Renal pelvis (tissue), 4 donors: ENCODE data around the gene AUTS2. TPM values are rescaled to one million over a fixed set of nuclear protein-coding genes. Genes with fewer than 3 reads are reported as not detected.

Experiments
- DNase-seq: peaks from one replicate; pipeline ENCODE4 v3.0.0-alpha.2; 2013
- polyA plus RNA-seq, 3 donors: library from polyadenylated mRNA; unstranded; fragments of 120-200 nt; gene quantifications; one replicate each; pipeline ENCODE4 v1.2.1, GENCODE V29; 2013; ENCODE audit not compliant: insufficient read length in 3 of 3

Gene AUTS2
- polyA plus RNA-seq, 3 donors: 85.8 to 114 (median 86.6) TPM

DNA sequence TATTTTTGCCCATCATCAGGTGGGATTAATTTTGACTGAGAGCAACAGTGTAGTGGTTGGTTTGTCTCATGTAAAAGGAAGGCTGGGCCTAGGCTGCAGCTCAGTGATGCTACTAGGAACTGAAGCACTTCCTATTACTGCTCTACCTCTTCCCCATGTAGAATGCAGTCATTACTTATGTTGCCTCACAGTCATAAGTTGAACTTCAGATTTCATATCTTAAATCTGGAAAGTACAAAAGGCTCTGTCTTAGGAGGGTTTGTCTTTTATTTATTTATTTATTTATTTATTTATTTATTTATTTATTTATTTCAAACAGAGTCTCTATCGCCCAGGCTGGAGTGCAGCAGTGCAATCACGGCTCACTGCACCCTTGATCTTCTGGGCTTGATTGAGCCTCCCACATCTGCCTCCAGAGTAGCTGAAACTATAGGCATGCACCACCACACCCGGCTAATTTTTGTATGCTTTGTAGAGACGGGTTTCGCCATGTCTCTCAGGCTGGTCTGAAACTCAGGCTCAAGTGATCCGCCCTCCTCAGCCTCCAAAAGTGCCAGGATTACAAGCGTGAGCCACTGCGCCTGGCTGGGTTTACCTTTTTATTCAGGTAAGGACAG lies 812.0 kb downstream of the AUTS2 start:
- DNase-seq: no peak

DNA sequence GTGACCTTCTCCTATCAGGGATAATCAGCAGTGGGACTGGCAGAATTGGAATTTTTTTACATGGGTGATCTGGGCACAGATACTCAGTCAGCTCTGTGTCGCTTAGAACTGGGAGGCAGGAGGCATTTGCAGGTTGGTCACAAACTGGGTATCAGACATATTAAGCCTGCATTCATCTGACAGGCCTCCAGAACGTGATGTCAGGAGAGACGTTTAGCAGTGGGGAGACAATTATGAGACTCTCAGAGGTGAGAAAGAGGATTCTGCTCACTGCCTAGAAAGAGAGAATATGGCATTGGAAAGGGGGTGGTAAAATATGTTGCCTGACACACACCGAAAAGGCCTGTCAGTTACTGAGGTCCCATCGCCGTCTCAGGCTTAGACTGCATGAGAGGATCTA lies 816.1 kb downstream of the AUTS2 start:
- no peak for DNase-seq

DNA sequence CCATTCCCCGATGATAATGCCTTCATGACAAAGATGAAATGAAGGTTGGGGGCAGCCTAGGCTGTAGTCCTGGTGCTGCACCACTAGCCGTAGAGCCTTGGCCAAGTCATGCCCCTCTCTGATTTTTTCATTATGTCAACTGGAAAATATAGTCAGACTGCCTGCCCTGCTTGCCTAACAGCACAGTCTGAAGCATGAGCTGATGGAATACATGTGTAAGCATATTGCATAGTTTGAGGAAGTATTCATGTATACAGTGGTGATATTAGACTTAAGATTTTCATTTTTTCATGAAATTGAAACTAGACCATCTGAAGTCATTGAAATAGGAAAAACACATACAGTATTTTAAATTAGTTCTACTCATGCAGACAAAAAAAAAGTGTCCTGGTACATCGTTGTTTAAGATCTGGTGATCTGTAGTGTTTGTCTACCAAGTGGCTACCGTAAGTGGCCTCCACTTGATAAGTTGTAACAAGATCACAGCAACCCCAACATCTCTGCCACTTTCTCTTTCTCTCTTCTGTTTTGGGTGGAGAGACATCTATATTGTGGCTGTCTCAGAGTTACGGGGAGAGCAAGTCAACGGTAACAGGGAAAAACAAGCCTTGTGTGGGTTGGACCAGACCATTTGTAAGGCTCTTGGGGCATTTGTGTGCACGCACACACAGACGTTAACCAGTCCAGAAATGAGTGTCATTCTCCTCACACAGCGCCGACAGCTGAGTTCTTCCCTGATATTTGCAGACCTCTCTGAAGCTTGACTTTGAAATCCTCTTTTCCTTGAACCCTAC lies 817.1 kb downstream of the AUTS2 start:
- no peak for DNase-seq

DNA sequence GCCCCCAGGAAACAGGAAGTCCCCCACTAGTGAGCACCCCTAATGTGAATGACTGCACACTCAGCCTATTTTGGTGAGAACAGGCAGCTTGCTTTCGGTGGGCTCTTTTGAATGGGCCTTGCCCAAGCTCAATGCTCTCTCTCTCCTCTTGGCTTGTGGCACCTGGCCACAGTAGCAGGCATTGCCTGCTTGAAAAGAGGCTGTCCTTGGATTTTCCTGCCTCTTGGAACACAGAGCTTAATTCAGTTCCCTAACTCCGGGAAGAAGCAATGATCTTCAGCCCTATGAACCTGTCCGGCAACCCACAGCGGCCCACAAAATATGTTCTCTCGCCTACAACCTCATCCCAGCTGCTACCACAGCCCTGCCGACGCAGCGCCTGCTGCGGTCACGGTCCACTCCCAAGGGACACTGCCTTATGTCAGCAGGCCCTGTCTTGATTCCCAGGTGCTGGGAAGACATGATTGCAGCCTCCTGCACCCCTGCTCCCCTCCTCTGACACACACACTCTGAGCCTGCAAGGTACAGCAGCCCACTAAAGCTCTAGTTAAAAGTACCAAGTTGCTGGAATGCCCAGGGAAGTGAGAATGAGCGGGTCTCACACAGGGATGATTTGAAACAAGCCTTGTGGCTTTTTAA lies 818.2 kb downstream of the AUTS2 start:
- DNase-seq: no peak

DNA sequence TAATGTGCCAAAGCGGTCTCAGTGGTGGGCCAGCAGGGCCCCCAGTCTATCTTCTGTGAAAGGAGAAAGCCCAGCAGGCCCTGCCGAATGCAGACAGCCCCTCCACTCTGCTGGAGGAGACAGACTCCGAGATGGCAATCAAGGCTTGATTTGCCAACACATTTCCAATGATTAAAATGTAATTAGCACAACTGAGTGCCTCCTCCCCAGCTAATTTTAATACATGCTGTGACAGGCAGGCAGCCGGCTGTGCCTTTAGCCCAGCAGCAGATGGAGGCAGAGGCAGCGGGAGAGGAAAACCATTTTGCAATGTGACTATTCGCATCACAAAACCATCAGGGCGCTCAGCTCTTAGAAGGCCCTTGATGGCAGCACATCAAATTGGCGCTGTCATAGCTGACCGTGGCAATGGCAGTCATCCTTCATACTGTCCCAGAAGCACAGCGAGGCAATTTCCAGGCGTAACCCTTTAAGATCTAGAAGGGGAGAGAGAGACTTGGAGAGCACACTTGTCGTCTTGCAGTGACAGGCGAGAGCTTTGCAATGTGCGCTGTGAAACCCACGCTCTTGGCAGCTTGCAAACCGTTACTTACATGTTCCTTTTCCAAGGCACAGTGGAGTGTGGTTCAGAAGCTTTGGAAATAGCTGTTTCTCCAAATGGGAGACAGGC lies 818.8 kb downstream of the AUTS2 start:
- no peak for DNase-seq

DNA sequence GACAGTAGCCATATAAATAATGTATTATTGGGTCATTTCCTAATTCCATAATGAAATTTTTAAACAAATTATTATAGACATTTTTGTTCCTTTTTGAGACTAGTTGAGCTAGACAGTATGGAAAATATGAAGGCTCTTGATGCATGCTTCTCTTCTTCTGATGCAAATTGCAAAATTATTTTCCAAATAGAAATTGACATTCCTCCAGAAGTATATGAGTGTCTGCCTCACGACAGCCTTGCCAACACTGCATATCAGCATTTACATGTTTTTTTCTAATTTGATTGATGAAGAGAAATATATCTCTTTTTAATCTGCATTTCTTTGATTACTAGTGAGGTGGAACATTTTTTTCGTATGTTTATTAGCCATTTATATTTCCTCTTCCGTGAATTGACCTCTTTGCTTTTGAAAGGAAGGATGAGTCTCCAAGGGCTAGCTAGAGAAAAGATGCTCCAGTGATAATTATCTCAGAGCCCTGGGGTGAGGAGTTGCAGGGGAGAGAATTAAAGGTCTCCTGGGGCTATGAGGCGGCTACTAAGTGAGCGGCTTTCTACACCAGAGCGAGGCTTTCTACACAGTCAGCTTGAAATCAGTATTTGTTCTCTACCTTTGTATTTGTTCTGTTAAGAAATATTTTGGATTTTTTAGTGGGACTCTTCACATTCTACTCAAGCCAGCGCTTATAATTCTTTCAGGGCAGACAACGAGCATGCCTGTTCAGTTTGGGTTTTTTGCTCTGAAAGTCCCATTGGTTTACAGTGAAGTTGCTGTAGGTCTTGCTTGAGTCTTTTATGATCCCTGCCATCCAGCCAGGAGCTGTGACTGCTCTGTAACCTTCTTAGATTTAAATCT lies 821.5 kb downstream of the AUTS2 start:
- no peak for DNase-seq

DNA sequence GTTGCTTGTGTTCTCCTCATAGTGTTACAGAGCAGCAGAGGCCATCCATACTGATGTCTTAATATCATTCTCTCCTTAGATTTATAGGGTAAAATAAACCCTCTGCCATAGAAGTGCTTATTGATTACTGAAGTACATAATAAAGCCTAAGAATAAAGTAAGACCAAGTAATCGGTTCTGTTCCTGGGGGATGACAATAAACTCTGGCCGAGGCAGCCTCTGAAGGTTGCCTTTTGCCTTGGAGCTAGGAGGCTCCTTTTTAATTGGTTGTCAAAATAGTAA lies 822.0 kb downstream of the AUTS2 start:
- no peak for DNase-seq

DNA sequence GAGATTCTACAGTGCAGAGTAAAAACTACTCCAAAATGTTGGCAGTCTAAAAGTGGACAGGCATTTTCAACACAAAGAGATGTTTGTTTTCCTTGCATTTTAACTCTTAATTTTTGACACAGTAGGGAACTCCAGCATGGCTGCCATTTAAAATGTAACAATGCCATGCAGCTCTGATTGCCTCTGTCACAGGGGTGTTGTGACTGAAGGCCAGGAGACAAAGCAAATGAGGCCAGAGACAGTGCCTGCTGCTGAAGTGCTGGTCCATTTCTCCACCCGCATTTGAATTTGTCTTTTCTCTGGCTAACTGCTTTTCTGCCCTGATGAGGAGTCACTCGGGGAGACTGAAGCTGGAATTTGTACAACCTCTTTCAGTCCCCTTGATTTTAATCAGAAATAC lies 823.0 kb downstream of the AUTS2 start:
- DNase-seq: no peak

DNA sequence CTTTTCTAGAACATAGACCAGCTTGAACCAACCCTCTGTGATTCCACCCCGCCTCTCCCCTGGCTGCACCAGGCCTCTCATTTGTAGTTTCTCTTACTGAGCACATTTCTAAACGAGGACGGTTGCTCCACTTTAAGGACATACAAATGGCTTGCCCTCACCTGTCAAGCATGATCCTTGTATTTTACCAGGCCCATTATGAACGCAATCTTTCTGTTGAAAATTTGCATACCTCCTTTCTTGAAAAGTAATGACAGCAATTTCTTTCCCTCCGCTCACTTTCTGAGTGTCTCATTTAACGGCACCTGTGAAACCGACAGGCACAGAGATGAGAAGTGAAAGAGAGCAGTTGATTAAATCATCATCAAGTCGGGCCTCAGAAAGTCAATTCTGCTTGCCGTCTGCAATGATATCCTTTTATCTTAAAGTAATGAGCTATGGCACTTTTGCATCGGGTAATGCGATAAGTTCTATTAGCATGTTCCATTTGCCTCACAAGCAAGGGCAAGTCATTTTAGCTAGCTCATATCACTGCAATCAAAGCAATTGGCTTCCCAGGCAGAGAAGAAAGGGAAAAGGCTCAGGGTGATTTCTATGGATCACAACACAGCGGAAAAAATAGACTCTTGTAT lies 828.1 kb downstream of the AUTS2 start:
- DNase-seq: no peak

DNA sequence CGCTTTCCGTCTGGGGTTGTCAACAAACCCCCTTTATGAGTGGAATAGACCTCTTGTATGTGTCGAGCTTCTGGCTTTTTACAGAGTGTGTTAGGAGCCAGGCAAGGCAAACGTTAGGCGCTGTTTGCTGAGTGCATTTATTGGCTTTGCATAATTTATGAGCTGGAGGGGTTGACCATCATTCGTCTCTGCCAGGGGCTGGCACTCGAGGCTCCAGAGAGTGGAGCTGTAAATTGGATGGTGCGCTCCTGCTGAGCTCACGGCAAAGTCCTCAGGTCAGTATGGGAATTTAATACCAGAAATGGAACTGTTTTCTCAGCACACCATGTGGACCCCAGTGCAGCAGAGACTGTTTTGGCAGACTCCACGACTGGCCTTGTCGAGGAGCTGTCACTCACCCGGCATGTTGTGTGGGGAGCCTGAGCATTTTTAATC lies 834.3 kb downstream of the AUTS2 start:
- DNase-seq: peak; percentile 86

DNA sequence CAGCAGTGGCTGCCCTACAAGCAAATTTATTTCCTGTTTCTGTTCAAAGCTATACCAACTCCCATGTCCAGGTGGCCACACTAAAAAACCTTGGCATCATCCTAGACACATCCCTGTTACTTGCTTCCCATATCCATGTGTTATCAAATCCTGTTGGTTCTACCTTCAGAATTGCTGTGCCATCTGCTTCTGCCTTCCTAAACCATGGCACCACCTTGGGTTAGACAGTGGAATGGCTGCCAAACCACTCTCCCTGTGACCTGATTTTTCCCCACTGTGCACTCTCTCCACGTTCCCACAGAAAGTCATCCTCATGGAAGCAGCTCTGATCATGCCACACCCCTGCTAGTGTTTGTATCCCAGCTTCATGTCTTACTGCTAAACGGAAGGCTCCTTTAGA lies 836.1 kb downstream of the AUTS2 start:
- no peak for DNase-seq

DNA sequence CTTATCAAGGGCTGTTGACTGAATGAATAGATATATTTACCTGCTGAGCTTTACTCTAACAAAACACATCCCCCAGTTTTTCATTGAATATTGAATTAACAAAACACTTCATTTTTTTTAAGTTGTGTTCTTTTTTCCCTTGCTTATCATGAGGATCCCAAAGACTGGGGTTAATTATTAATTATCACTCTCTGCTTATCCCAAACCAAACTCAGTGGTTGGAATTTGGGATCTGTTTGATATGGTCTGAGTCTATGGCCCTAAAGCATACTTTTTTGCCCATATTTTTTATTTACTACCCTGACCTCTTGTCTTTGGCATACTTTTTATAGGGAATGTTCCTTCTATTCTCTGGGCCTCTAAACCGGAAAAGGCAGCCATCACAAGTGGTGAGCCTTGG lies 836.5 kb downstream of the AUTS2 start:
- DNase-seq: no peak

DNA sequence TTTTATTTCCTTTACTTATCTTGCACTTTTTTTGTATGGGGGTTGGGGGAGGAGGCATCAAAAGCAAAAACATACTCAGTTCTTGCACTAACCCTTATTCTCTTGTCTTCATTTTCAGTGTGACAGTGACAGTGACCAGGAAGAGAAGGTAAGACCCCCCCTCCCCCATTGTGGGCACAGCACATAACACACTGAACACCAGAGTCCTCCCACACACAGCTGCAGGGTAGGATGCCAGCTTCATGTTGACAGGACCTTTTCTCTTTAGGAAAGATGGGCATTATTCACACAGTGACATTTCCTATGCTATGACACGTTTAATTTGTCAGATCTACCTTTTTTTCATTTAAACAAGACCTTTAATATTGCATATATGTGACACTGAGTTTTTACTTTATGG lies 837.4 kb downstream of the AUTS2 start:
- peak; percentile 59 for DNase-seq

DNA sequence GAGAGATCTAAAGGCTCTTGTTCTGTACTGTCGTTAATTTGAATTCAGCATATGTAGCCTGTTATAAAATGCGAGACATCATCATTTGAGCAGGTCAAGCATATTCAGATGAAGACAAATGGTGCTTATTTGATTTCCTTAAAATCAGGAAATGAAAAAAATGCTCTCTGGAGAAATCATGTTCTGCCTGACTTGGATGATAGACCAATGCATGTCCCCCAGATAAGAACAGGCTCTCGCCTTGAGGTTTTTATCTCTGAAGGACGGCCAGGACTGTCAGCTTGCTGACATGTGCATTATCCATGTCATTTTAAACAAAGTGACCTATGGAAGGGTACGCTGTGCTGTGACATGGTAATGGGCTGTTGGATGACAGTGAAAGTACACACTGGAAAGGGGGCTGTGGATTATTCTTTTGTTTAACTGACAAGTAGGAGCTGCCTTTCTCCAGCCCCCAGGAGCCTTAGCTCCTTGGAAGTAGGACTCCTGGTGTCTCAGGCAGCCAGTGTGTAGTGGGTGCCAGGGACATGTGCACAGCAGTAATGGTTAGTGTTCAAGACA lies 838.6 kb downstream of the AUTS2 start:
- DNase-seq: no peak

DNA sequence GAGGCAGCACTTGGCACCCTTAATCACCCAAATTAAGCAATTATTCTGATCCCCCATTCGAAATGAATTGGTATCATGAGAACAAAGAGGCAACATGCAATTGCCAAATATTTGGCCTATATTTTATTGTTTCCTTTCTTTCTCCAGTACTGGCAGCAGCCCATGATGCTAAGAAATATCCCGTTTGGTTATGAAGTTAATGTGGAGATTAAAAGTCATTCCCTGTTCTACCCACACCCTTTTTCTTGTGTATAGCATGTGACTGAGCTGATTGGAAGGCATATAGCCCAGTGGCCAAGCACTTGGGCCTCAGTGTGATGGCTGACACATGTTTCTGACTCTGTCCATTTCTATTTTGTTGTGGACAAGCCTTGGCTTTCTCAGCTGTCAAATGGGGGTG lies 841.4 kb downstream of the AUTS2 start:
- no peak for DNase-seq

DNA sequence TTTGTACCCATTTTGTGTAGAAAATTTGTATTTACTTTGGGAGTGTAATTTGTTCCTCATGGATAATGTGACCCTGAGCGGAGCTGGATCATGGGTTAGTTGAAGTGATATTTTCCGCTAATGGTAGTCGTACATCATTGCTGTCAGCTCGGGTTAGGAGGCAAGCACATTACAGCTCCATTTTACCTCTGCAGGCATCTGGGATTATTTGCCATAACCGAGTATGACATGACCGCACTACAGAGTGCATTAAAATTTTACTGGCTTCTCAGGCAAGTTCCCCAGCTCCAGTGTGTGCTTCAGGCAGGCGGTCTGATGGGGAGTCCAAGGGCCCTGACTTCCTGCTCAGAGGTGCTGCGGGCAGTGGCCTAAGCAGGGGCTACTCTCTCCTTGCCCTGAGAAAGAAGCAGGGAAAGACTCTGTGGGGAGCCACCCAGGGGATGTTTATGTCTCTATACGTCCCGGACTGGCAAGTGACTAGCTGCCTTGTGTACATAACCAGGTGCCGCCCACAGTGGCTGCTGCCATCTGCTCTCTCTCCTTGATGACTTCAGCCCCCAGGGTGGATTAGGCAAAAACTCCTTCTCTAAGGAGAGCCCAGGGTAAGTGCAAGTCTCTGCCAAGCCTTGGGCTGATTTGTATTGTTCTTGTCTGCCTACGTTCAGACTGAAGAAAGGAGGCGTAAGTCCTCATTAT lies 848.3 kb downstream of the AUTS2 start:
- no peak for DNase-seq

DNA sequence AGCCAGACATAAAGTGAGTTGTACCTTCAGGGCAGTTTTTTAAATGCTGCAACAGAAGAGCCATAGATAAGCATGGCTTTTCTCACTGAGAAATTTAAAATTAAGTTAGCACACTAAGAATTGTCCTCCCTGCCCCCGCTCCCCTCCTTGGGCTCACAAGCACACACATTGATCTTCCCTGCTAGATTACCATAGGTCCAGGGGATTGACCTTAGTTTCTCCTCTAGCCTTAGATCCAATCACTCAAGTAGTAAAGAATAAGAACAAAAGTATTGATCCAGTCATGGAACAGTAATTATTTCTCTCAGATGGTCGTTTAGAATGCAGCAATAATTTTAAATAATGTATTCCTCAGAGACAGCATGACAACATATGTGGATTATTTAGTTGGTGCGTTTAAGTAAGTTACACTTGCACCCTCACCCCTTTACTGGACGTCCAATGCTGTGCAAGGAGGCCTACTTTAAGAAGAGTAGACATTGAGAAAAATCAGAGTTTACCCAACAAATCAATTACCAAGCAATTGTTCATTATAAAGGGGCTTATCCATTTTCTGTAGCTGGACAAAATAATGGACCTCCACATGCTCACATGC lies 850.1 kb downstream of the AUTS2 start:
- DNase-seq: no peak

DNA sequence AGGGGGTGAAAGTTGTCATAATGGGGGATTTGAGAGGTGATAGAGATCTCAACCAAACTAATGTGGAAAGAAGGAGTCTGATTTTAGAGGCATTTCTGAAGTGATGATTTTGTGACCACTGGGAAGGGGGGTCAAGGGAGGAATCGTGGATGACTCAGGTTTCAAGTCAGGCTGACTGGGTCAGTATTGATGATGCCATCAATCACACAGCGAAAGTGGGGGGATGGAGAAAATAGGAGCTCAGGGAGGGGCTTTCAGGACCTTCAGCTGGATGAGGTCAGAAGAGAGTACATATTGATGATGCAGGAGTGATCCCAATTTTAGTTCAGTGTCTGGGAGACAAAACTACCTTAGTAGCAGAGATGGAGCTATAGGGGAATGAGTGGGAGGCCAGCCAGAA lies 852.5 kb downstream of the AUTS2 start:
- DNase-seq: no peak

DNA sequence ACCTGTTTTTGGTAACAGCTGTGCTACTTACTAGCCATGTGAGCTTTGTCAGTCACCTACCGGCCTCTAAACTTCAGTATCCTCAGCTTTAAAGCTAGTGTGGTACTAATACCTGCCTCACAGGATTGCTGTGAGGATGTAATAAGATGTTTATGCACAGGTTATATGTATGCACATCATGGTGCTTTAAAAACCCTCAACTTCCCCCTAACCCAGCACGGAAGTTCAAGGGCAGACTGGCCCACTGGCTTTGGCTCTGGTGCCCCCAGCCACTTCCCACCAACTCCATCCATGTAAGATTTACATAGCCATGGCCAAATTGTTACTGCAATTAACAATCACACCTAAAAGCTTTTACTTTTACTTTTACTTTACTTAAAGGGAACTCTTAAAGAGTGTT lies 857.6 kb downstream of the AUTS2 start:
- no peak for DNase-seq

DNA sequence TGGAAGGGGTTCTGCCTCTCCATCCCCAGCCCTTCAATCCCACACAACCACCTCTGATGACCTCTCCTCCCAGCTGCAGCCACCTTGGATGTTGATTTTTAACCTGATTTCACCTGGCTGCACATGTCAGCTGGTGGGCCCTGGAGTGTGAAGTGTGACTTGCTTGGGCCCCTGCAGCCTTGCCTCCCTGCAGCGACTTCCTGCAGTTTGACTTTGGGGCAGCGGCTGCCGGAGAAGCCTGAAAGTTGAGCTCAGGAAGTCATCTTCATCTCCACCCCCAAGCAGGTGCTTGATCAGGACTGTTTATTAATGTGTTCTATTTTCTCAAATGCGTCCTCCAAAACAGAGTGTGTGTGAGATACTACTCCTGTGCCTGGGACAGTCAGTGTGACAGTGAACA lies 858.4 kb downstream of the AUTS2 start:
- no peak for DNase-seq
